Stimulated activated CD4-positive, alpha-beta T cell treated with anti-CD3 and anti-CD28 coated beads, Interleukin-4, amount 100 ng/mL, for 24 hours (primary cell): ENCODE data around the gene B4GALNT1.

Experiments used
- DNase-seq: peaks from one replicate; pipeline ENCODE4 v3.0.0-alpha.2; 2020

B4GALNT1 gene

DNA sequence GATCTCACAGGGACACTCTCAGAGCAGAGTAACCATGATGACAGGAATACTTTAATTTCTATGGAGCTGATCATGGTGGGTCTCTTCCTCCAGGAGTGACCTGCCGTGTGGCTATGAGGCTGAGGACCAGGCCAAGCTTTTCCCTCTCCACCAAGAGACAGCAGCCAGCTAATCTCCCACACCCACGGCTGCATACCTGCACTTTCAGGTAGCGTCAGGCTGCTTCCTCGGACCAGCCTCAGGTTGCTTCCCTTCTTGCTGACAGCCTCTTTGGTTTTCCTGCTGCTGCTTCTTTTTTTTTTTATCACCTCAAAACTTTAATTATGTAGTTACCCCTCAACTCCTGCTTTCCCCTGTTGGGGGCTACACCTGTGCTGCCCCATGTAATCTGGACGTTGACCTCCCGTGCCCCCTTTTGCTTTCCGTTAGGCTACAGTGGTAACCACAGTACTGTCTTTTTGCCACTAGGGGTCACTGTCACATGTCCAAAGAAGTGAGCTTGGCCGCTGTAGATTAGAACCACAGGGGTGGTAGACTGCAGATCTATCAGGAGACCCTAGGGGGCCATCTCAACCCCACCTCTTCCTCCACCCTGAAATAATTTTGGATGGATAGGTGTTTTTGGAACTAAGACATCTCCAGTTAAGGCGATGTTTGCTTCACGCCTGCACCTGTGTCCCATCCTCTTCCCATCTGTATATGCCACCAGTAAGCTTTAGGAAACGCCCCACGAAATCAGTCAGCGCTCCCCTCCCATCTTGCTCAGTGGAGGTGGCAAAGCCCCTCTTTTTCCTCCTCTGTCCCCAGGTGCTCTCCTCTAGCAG lies 49.8 kb downstream of the B4GALNT1 start:
- DNase-seq, result peak; percentile 79

DNA sequence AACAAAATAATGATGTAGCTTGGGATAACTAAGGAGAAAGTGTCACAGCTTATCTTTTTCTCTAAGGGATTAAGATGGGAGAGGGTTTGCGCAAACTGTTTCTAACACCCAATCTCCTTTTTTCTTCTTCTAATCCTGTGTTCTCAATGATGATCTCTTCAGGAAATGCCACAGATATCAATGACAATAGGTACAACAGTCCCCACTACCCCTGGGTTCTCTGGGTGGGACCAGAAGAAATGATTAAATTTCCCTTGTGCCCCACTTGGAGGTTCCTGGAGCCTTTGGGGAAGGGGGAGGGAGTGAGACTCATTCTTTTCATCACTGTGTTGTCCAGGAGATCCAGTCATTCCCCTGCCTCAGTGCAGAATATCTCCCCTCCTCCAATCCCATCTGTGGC lies 50.6 kb downstream of the B4GALNT1 start:
- no peak for DNase-seq

DNA sequence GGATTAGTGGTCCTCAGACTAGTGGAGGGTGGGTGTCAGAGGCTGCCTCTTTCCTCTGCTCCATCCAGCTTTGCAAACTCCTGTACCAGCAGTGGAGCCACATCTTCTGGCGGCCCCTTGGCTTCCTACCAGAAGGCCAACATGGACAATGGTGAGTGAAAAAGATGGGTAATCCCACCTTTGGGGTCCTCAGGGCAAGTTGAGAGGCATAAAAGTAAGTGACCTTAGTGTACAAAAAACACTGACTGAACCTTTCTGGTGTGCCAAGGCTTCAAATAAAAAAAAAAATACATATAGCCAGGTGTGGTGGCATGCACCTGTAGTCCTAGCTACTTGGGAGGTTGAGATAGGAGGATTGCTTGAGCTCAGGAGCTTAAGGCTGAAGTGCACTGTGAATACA lies 51.2 kb downstream of the B4GALNT1 start:
- no peak for DNase-seq

DNA sequence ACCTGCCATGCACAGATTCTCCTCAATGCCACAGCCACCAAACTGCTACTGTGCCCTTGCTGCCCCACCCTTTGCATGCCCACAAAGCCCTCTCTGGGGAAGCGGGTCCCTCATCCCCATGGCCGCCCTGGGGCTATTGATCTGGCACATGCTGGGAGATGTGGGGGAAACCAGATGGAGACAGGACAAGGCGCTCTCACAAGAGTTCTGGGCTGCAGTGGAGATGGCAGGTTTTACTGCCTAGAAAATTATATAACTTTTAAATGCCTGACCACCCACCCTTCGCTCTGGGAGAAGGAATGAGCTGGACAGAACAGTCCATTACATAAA lies 52.6 kb downstream of the B4GALNT1 start:
- DNase-seq, result no peak

DNA sequence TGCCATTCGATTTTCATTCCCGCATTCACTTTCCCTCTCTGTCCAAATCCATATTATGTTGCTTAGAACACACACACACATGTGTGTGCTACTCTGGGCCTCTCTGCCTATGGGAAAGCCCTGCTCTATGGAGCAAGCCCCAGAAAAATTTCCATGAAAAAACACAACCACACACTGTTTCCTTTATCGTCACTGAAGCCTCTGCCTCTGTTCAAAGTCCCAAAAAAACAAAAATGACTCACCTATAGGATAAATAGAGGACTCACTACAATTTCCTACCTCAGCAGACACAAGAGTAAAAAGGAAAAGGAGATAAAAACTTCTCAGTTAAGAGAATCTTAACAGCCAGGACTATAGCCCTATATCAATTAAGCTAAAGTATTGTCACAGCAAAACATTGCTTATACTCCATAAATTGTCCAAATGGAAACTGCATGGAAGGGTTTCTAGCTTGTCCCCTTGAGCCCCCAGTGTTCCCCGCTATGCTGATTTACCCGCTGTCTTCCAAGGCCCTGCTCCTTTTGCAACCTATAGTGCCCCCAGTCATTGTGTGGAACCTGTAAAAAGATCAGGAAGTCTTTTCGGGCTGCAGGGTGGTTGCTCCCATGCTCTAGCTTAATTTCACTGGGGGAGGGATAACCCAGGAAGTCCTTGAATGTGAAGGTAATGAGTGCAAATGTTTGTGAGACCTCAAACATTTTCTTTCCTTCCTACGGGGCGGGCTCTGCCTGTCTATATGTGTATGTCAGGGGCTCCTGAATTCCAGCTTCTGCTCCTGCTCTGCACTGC lies 53.1 kb downstream of the B4GALNT1 start:
- no peak for DNase-seq

DNA sequence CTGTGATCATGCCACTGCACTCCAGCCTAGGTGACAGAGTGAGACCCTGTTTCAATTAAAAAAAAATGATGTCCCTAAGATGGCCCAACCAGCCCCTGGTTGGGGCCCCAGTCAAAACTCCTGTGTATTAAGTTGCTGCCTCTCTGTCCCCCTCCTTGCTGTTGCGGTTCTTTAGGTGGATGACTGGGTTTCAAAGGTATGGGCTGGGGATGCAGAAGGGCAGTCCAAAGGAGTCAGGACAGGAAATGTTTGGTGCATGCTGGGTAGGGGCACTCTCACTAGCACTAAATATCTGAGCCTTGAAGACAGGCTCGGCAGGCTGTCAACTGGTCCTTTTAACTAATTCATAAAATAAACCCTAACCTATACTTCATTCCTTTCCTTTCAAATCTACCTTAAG lies 54.0 kb downstream of the B4GALNT1 start:
- DNase-seq, result no peak

DNA sequence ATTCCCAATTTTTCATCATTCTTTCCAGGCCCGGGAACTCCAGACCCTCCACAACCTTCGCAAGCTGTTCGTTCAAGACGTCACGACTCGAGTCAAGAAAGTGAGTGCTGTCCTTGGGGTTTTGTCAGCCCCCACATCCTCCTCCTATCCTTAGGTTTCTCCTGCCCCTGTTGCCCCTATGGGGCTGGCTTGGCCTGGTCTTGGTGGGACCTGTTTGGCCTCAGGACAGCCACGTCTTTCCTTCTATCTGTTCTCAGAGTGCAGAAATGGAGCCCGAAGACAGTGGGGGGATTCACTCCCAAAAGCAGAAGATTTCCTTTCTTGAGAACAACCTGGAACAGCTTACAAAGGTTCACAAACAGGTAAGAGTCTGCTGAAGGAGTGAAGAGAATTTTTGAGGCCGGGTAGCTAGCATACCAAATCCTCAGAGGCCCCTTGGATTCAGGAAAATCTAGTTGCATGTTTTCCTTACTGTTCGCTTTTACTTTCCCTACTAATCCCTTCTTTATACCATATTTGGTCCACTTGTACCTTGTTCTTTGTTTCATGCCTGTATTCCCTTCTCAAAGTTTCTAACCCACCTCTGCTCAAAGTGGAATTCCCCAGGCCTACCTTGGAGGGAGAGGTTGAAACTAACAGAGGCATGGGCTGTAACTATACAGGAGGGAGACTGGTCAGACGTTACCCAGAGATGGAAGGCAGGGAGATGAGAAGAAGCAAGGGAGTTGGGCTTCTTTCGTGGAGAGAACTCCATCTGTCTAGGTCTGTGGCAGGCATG lies 54.8 kb downstream of the B4GALNT1 start:
- DNase-seq, result no peak

DNA sequence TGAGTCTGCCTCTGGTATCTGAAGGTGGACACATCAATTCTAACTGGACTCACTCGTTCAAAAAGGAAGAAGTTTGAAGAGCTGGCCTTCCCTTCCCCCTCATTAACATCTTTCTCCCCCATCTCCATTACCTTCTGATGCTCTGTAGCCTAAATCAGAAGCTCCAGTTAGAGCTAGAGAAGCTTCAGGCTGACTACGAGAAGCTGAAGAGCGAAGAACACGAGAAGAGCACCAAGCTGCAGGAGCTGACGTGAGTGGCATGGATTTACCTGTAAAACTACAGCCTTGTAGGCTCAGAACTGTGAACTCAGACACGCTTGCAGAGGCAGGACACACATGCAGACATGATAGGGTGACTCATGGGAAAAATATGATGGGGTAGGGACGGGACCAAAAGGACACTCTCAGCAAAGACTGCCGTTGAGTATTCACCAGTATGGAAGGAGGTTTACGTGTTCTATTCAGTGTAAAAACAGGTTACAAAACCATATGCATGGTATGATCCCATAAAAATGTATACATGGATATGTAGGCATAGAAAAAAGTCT lies 56.3 kb downstream of the B4GALNT1 start:
- no peak for DNase-seq
